Kidney glomerular epithelial cell (primary cell): ENCODE results near the gene MEX3A.
"Not testable (repeated sequence)": the region's sequence is repeated elsewhere in the genome, so short reads cannot be mapped to it uniquely, and the experiment has no call there.

ENCODE experiments used
- DNase-seq: peaks from one replicate; lab custom pipeline; 2025; lab: John Stamatoyannopoulos, UW

The MEX3A gene

GRCh38 chr1:156118177-156118868 lies 36.1 kb upstream of the MEX3A start:
- DNase-seq: no peak

GRCh38 chr1:156117414-156118176 lies 35.3 kb upstream of the MEX3A start:
- DNase-seq: no peak

GRCh38 chr1:156116731-156117130 lies 34.5 kb upstream of the MEX3A start:
- DNase-seq: not testable (repeated sequence)

GRCh38 chr1:156115514-156116374 lies 33.5 kb upstream of the MEX3A start:
- peak; percentile 75 for DNase-seq

- DNase-seq: no peak
Measured at GRCh38 chr1:156114919-156115513, 32.8 kb upstream of the MEX3A start.

- DNase-seq: peak; percentile 97
Measured at GRCh38 chr1:156114101-156114918, 32.0 kb upstream of the MEX3A start, which contains the start of gene LMNA. TSS of gene LMNA (plus strand) at chr1:156114711. CDS start at chr1:156114919, 208 bp downstream.

DNA sequence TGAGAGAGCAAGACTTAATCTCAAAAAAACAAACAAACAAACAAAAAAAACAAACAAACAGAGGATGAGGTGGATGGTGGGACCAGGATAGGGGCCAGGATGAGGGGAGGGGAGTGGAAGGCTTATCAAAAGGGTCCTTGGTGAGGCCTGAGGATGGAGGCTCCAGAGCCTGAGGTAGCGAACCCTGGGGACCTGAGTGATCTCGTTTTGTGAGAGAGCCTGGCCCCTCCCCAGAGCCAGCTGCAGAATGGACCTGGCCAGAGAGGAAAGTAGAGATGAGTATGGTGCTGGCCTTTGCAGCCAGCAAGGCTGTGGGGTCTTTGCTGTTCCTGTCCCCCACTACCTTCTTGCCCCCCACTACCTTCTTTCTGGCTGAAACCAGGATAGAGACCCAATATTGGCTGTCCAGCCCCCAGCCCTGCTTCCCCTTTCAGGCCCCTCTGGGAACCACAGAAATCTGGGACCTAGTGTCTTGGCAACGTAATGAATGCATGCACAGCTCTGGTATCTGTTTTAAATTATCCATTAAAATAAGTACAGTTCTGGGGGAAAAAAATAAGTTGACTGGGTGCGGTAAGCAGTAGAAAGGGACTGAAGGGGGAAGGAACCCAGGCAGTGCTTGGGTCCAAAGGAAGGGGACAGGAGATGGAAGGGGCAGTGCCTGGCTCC lies 31.2 kb upstream of the MEX3A start:
- DNase-seq: no peak

- DNase-seq: no peak
Measured at GRCh38 chr1:156112276-156113137, 30.2 kb upstream of the MEX3A start.

- DNase-seq: peak; percentile 16
Measured at GRCh38 chr1:156111355-156111962, 29.2 kb upstream of the MEX3A start.

DNA sequence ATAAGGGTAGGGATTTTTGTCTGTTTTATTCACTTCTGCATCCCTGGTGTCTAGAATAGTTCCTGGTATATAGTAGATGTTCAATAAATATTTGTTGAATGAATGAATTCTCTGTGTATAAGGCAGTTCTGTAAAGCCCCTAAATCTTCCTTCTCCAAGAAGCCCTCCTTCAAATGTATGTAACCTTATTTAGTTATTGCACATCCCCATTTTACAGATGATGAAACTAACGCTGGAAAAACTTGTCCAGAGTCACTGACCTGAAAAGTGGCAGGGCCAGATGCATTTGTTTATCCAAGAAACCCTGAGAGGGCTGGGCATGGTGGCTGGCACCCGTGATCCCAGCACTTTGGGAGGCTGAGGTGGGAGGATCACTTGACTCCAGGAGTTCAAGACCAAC lies 28.0 kb upstream of the MEX3A start:
- DNase-seq: no peak

DNA sequence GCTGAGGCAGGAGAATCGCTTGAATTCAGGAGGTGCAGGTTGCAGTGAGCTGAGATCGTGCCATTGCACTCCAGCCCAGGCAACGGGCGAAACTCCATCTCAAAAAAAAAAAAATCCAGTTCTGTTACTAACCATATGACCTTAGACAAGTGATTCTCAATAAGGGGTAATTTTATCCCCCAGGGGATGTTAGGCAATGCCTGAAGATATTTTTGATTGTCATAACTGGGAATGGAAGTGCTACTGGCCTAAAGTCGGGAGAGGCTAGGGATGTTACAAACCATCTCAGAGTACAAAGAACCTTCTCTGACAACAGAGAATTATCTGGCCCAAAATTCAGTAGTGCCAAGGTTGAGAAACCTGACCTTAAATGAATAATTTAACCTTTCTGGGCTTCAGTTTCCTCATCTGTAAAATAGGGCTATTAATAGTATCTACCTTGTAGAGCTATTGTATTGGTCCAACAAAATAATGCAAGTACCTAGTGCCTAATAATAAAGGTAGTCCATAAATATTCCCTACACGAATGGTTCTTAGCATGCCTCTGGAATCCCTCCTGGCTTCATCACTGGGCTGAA lies 26.5 kb upstream of the MEX3A start:
- no peak for DNase-seq

DNA sequence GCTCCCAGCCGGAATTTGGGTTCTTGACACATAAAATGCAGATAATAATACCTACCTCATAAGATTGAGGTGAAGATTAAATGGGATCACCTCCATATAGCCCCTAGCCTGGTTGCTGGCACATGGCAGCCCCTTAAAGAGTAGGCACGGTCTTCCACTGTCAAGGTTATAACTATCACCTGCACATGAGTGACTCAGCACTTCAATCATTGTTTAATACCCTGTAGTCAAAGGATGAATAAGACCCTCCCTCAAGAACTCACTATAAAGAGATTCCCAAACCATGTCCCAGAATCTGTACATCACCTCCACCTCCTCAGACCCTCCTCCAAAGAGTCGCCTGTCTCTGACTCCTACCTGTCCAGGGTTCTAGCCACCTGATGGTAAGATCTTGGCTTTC lies 25.8 kb upstream of the MEX3A start:
- no peak for DNase-seq

- DNase-seq: peak; percentile 23
Measured at GRCh38 chr1:156106624-156107488, 24.6 kb upstream of the MEX3A start.

DNA sequence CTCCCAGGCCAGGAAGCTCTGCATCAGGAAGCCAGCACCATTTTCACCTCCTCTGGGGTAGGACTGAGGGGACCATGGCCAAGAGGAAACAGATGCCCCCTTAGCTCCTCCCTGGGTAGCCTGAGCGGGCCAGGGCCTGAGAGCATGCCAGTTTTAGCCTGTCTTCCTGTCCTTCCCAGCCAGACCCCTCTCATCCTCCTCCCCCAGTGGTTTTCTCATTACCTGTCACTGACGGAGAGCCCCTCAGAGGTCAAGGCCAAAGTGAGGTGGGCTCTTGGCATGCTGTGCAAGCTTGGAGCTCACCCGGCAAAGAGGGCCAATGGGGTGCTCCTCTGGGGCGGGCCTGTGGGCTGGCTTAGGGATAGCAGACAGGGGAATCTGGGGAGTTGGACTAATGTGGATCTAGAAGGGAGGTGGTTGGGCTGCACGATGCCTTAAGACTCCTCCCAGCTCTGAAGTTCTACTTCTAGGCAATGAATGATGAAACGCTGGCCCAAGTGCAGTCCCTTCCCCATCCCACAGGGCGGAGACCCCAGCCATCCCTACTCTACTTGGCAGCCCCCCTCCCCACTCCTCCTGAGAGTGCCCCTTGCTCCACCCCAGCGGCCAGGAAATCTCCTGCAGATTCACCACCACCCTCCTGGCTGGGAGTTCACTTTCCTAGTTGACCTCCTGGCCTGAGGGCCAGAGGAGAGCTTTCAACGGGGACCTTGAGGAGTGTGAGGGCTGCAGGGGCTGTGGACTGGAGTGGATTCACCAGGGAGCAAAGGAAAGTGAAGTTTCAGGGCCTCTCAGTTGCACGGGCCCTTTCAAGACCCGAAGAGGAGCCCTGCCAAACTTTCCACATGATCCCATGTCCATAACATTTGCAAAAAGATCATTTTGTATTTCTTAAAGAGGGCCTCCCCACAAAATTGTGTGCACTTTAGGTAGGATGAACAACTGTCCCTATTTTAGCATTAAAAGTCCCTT lies 22.9 kb upstream of the MEX3A start:
- no peak for DNase-seq

- DNase-seq: peak; percentile 51
Measured at GRCh38 chr1:156104065-156104810, 22.0 kb upstream of the MEX3A start.

GRCh38 chr1:156103521-156103947 lies 21.3 kb upstream of the MEX3A start:
- no peak for DNase-seq
